Measurements from ENCODE around the gene METTL25.

METTL25 gene

GRCh38 chr12:82470906-82471512 lies 112.7 kb downstream of the METTL25 start:
- no peak for DNase-seq (ENCODE audit: low read depth)

GRCh38 chr12:82473111-82473754 lies 114.9 kb downstream of the METTL25 start:
- no peak for DNase-seq (ENCODE audit: low read depth)

- DNase-seq (ENCODE audit: low read depth), result no peak
Observed at GRCh38 chr12:82474181-82474797, 116.0 kb downstream of the METTL25 start.

GRCh38 chr12:82474798-82475184 lies 116.5 kb downstream of the METTL25 start:
- no peak for DNase-seq (ENCODE audit: low read depth)

GRCh38 chr12:82475211-82475610 lies 116.9 kb downstream of the METTL25 start:
- no peak for DNase-seq (ENCODE audit: low read depth)

- DNase-seq (ENCODE audit: low read depth), result no peak
Observed at GRCh38 chr12:82476511-82476910, 118.2 kb downstream of the METTL25 start.

GRCh38 chr12:82479511-82479910 lies 121.2 kb downstream of the METTL25 start:
- no peak for DNase-seq (ENCODE audit: low read depth)

GRCh38 chr12:82480606-82481005 lies 122.3 kb downstream of the METTL25 start:
- DNase-seq (ENCODE audit: low read depth), result no peak

GRCh38 chr12:82481954-82482353 lies 123.6 kb downstream of the METTL25 start:
- DNase-seq (ENCODE audit: low read depth), result no peak

- no peak for DNase-seq (ENCODE audit: low read depth)
Observed at GRCh38 chr12:82486524-82487235, 128.4 kb downstream of the METTL25 start.

GRCh38 chr12:82504409-82504808 lies 146.1 kb downstream of the METTL25 start:
- no peak for DNase-seq (ENCODE audit: low read depth)

GRCh38 chr12:82505150-82505549 lies 146.8 kb downstream of the METTL25 start:
- DNase-seq (ENCODE audit: low read depth), result no peak

- no peak for DNase-seq (ENCODE audit: low read depth)
Observed at GRCh38 chr12:82507686-82508085, 149.4 kb downstream of the METTL25 start.

GRCh38 chr12:82510386-82510785 lies 152.1 kb downstream of the METTL25 start:
- DNase-seq (ENCODE audit: low read depth), result no peak

GRCh38 chr12:82514880-82515279 lies 156.6 kb downstream of the METTL25 start:
- DNase-seq (ENCODE audit: low read depth), result no peak

GRCh38 chr12:82515652-82516051 lies 157.3 kb downstream of the METTL25 start:
- no peak for DNase-seq (ENCODE audit: low read depth)

GRCh38 chr12:82517027-82517426 lies 158.7 kb downstream of the METTL25 start:
- DNase-seq (ENCODE audit: low read depth), result no peak

- no peak for DNase-seq (ENCODE audit: low read depth)
Observed at GRCh38 chr12:82517808-82518207, 159.5 kb downstream of the METTL25 start.

- DNase-seq (ENCODE audit: low read depth), result no peak
Observed at GRCh38 chr12:82519510-82519909, 161.2 kb downstream of the METTL25 start.

- no peak for DNase-seq (ENCODE audit: low read depth)
Observed at GRCh38 chr12:82522285-82522684, 164.0 kb downstream of the METTL25 start.

GRCh38 chr12:82522762-82523161 lies 164.4 kb downstream of the METTL25 start:
- DNase-seq (ENCODE audit: low read depth), result no peak

GRCh38 chr12:82523996-82524395 lies 165.7 kb downstream of the METTL25 start:
- no peak for DNase-seq (ENCODE audit: low read depth)

- no peak for DNase-seq (ENCODE audit: low read depth)
Observed at GRCh38 chr12:82524641-82525040, 166.3 kb downstream of the METTL25 start.

All from stimulated activated CD8-positive, alpha-beta memory T cell treated with anti-CD3 and anti-CD28 coated beads, Interleukin-4, amount 100 ng/mL, for 24 hours (primary cell).